ENCODE results near the gene PKNOX2.
"Not testable (repeated sequence)": the region's sequence is repeated elsewhere in the genome, so short reads cannot be mapped to it uniquely, and the experiment has no call there.

Gene PKNOX2

DNA sequence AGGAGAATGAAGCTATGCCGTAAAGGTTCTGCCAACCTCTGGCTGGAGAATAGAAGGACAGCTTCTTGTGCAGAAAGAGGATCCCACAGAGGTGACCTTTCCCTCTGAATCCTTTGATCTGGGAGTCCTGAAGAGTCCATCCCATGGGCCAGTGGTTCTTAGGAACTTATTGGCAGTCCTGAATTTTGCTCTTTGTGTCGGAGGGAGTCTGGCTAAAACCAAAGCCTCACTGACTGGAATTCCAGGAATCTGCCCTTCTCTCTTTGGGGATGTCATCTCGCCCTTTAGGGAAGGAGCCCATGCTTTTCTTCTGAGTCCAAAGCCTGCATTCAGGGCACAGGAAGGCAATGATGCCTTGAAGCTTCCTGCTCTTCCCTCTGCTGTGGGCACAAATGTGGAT lies 45.5 kb downstream of the PKNOX2 start:
- no peak for DNase-seq

DNA sequence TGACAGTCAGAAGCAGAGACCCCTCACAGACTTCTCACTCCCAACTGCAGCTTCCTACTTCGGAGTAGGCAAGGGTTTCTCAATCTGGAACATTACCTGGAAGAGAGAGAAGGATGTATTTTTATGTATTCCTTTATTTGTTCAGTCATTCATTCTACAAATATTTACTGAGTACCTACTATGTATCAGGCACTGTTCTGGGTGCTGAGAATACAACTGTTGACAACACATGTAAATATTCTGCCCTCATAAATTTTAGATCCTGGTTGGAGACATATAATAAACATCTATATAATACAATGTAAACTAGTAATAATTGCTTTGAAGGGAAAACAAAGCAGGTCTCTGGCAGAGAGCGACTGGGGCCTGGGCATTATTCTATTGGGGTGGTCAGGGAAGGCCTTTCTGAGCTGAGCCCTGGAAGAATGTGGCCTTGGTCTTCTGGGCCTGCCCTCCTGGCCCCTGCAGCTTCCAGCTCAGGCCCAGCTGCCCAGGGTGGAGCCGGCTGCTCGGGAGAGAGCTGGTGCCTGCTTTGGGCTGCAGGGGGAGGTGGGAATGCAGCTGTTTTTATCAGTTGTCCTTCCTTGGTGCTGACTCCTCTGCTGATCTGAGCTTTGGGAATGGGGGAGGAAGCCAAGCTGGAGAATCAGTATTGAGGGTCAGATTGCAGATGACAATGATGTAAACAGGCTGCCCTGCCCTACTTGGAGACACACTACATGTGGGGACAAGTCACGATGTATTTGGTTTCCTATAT lies 46.8 kb downstream of the PKNOX2 start:
- no peak for DNase-seq

DNA sequence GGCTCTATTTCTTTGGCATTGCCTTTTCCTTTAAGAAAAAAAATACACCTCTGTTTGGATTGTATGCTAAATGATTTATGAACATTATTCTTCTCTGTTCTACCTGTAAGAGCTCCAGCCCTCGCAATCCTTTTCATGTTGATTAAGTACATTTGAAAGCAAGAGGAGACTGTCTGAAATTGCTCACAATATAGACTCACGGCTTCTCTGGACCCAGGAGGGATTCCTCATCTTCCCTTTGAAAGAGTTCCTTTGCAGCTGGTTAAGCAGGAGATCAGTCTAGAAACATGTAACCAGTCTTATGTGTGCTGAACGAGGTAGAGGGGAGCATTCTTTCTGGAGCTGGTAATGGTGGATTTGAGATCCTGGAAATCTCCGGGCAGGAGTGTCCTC lies 47.4 kb downstream of the PKNOX2 start:
- DNase-seq, result no peak

DNA sequence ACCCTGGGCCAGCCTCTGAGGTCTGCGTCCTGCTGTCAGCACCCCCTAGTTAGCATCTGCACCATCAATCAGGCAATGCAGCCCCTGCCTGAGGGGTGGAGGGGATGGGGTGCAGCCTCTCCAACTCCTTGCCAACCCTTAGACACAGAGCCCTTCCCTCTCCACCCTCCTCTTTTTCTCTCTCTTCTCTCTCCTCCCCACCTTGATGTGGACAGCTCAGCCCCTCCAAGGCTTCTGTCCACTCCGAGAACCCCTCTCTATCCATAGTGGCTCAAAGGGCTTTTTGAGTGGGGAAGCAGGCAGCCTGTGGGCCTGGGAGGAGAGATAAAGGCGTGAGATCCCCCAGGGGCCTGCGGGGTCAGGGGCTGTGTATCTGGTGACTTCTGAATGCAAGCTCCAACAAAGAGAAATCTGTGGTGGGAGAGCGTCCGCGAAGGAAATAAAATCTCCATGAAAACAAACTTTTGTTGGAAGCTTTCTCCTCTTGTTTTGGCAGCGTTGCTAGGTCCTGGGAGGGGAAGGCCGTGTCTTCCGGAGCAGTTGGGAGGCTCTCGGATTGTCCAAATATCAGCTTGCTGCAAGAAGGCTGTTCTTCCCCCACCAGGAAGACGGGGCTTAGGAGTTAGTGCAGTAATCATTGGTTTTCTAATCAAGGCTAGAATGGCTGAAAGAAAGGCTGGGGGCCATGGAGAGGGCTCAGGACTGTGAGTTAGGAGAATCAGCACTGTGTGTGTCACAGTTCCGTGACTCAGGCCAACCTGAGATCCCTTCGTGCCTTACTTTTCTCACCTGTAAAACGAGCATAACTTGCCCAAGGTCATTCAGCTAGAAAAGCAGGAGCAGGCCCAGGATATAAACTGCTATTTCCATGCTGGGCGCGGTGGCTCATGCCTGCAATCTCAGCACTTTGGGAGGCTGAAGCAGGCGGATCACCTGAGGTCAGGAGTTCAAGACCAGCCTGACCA lies 50.3 kb downstream of the PKNOX2 start:
- DNase-seq, result no peak

DNA sequence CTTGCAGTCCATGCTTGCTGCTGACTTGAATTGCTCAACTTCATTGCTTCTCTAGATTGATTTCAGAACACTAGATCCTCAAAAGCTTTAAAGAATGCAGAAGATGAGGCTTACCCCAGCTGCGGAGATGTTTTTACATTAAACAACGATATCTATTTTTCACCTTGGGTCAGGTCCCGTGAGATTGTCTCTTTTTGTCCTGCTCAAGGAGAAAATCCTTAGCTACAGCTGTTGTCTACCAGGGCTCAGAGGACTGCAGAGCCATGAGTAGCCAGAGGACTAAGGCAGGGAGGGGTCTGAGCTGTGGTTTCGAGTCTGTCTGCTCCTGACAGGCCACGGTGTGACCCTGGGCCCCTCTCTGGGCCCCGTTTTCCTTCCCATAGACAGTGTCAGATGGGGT lies 51.4 kb downstream of the PKNOX2 start:
- DNase-seq, result no peak

DNA sequence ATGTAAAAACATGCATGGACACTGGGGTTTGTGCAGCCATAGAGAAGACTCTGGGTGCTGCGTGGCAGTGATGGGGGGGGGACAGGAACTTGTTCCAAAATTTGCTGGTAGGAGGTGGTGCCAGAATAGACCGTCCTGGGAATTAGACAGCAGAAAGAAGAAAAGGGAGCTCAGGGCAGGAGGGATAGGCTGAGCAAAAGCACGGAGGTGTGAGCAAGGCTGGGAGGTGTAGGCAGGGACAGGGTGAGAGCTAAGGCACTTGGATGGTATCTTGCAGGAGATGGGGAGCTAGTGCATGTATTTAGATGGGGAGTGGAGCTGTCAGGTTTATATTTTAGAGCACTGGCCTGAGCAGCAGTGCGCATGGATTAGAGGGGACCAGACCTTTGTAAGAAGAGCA lies 53.8 kb downstream of the PKNOX2 start:
- no peak for DNase-seq

DNA sequence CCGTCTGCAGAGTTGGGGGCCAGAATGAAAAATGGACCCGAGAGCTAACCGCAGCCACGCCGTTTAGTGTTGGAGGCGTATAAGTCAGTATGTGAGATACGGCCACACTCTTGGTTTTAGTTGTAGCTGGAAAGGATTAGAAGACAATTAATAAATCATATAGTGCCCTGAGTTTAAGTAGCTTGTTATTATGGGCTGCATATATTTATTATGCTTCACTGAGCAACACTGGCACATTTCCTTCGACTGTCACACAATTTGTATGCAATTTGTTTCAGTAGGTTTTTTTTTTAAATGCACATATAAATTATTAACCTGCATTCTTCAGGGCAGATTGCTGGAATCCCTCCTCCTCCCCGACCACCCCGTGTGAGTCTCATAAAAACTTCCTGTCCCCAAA lies 56.9 kb downstream of the PKNOX2 start:
- DNase-seq, result no peak

DNA sequence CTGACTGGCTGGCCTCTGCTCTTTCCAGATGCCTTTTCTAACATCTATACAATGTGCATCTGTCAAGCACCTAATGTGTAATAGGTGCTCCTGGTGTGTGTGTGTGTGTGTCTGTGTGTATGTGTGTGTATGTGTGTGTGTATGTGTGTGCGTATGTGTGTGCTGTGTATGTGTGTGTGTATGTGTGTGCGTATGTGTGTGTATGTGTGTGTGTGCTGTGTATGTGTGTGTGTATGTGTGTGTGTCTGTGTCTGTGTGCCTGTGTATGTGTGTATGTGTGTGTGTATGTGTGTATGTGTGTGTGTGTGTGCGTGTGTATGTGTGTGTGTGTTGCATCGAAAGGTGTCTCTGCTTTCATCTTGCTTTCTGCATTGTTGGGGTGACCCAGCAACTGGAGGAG lies 57.9 kb downstream of the PKNOX2 start:
- no peak for DNase-seq

DNA sequence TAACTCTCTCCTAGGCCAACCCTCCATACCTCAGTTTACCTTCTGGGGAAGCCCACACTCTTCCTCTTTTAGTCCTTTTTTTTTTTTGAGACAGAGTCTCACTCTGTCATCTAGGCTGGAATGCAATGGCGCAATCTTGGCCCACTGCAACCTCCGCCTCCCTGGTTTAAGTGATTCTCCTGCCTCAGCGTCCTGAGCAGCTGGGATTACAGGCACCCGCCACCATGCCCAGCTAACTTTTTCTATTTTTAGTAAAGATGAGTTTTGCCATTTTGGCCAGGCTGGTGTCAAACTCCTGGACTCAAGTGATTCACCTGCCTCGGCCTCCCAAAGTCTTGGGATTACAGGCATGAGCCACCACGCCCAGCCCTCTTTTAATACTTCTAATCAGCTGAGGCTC lies 58.6 kb downstream of the PKNOX2 start:
- not testable (repeated sequence) for DNase-seq

DNA sequence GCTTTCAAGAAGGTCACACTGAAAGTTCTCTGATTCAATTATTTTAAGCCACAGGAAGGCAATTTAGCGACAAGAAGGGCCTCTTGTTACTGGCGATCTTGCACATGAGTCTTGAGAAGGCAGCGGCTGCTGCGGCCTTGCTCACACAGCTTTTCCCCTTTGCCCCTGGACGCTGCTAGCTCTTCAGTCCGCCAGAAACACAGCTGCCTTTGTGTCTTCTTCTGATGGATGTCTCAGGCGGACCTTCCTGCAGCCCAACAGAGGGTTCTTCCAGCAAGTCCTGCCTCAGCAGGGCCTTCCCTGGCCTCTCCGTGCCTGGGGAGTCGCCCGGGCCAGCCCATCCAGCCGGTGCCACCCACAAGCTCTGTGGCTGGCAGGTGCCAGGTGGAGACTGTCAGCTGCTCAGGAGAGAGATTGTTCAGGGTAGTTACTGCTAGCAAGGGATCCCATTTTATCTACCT lies 59.4 kb downstream of the PKNOX2 start:
- no peak for DNase-seq

DNA sequence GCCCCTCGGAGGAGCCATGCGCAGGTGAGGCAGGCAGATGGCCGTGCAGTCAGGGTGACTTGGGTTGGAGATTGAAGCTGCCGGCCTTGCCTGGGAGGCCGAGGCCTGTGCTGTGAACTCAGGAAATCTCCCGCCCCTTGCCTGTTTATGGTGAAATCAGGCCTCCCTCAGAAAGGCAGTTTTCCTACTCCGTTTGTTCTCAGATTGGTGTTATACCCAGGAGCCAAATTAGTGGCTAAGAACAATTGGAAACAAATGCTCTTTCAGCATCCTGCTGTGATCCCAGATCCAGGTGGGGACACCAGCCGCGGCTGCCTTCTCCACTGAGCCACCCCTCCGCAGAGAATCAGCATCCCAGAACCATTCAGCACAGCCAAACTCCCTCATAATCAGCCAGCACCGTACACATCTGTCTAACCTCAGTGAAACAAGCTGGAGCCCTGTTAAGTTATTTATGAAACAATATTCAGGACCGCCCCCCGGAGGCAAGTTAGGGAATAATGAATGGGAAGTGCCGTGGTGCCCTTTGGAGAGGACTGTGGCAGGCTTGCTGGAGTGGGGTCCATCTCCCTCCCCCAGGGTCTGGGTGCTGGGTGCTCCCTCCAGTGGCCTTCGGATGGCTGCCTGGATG lies 60.0 kb downstream of the PKNOX2 start:
- no peak for DNase-seq

DNA sequence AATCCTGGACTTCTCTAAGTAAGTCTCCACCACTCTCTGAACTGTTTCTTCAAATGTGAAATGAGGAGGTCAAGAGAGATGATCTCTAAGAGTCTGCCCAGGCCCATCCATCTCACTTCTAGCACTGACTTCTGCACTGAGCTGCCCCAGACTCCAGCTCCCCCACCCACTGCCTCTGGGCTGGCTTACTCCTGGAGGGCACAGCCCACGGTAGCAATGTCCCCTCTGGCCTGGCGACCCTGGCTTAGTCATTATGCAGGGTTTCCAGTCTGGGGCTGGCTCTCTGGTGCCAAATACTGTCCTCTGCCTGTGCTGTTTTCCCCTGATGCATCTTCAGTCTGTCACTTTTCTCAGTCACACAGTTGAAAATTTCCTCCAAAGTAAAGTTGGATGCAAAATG lies 60.9 kb downstream of the PKNOX2 start:
- DNase-seq, result no peak

DNA sequence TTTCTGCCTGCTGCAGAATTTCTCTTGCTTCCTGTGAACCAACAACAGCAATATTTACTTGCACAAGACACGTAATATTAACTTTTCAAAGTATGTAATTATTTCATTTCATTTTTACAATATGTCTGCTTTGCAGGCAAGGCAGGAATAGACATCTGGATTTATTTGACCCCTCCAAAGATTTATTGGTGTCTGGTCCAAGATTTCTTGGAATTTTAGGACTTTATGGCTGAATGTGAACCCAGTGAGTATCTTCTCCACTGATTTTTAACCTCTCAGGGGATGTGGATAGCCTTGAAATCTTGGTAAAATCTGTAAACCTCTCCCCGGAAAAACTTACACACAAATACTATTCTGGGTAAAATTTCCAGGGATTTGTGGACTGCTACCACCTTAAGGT lies 61.5 kb downstream of the PKNOX2 start:
- no peak for DNase-seq

DNA sequence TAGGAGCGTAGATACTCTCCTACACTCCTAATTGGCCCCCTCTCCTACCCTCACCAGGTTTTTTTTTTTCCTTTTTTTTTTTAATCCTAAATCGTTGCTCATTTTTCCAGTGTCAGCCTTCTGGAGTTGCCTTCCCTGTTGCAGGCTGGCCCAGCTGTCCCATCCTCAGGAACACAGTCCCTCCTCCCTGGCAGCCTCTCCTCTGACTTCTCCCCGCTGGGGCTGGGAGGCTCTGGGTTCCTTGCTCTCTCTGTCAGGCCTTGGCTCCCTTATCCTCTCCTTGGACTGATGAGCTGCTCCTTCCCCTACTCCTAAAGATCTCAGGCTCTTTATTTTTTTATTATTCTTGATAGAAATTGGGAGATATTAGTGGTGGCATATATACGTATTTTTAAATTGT lies 62.2 kb downstream of the PKNOX2 start:
- DNase-seq, result no peak

DNA sequence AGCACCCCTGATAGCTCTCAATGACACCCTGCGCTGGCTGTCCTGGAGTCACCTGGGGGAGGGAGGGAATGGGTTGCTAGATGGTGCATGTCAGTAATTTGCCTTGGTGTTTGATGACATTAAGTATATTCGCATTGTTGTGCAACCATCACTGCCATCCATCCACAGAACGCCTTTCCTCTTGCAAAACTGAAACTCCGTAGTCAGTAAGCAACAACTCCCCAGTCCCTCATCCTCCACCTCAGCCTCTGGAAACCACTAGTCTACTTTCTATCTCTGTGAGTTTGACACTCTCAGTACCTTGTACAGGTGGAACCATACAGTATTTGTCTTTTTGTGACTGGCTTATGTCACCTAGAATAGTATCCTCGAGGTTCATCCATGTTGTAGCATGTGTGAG lies 62.6 kb downstream of the PKNOX2 start:
- no peak for DNase-seq

DNA sequence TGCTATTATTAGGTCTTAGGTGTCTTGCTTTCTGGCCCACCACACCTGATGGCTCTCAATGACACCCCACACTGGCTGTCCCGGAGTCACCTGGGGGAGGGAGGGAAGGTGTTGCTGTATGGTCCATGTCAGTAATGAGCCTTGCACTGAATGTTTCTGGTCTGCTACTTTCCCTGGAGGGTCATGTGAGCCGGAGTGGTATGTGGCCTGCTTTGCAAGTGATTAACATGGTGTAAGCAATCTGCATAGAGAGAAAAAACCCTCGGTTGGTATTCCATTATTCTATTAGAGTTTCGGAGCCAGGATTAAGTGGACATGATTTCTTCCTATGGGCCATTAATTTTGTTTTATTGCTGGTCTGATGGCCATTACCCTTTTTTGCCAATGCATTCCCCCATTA lies 63.9 kb downstream of the PKNOX2 start:
- no peak for DNase-seq

DNA sequence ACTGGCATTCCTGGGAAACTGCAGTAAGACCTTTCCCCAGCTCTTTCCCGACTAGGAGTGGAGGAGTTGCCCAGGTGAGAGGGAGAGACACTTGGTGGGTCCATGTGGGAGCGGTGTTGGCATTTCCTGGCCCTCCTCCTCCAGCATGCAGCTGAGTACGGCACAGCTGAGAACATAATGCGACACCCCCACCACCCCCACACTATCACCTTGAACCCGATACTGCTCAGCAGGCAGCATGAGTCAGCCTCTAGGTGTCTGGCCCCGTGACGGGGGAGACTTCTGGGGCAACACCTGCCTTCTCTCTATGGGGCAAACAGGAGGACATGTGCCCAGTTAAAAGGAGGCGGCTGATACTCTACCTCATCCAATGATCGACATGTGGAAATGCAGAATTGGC lies 64.4 kb downstream of the PKNOX2 start:
- DNase-seq, result no peak

DNA sequence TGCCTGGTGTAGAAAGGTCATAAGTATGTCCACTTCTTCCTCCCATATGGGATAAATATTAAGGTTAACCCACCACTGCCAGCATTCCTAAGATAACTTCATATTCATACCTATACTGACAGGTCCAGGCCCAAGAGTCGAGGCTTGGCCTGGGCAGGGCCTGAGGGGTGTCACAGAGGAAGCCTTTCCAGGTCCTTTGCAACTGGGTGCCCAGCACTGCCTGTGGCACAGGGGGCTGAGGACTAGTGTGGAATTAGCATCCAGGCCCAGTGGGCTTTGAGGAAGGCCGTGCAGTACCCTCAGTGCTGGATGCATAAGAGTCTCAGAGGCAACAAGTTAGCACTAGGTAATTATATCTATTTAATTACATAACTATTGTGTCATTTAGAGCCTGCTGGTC lies 65.4 kb downstream of the PKNOX2 start:
- DNase-seq, result no peak

DNA sequence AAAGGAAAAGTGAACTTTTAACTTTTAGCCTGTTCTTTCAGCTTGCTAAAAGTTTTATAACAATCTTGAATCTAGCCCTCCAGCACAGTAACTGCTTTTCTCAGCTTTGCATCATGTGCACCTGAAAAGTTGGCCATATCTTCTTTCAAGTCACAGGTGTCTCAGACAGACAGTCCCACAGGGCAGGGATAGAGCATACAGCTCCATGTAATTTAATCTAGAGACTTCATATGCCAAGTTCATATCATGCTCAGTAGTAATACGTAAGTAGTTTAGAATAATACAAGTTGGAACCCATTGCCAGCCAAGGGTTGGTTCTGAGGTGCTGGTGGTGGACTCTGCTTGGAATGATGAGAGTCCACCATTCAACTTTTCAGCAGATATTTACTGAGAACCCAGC lies 68.6 kb downstream of the PKNOX2 start:
- no peak for DNase-seq

DNA sequence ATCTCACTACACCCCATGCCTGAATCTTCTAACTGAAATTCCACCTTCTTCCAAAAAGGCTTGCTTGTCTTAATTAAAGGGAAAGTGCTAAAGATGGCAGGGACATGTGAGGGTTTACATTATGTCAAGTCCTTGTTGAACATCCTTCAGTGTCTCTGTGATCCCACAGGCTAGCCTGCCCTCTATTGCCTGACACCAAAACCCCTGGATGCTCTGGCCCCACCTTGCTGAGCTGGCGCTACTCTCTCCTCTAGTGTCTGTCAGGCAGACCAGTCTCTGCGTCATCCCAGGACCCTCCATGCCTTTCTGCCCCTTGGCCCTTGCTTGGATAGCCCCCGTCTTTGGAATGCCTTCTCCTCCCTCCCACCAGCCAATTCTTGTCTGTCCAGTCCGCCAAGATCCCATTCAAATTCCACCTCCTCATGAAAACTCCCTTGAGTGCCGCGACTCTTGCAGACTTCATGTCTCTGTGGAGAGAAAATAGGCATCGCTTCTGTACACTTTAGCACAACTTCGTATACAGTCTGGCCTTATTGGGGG lies 69.3 kb downstream of the PKNOX2 start:
- DNase-seq, result no peak

DNA sequence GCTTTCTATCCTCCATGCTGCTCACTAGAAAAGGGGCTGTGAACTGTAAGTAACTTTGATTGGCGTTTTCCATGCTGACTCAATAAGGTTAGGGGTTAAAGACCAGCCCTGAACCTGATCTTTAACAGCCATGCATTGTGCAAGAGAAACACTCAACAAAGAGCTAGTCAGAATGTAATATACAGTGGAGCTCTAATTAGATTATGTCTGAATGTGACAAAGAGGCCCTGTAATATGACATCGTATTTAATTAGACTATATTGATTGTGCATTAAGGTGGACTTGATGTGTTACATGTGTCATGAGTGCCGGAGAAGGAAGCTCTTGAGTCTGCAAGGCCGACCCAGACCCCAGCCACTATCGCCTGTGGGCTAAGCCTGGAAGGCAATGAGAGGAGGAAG lies 70.5 kb downstream of the PKNOX2 start:
- DNase-seq, result no peak

DNA sequence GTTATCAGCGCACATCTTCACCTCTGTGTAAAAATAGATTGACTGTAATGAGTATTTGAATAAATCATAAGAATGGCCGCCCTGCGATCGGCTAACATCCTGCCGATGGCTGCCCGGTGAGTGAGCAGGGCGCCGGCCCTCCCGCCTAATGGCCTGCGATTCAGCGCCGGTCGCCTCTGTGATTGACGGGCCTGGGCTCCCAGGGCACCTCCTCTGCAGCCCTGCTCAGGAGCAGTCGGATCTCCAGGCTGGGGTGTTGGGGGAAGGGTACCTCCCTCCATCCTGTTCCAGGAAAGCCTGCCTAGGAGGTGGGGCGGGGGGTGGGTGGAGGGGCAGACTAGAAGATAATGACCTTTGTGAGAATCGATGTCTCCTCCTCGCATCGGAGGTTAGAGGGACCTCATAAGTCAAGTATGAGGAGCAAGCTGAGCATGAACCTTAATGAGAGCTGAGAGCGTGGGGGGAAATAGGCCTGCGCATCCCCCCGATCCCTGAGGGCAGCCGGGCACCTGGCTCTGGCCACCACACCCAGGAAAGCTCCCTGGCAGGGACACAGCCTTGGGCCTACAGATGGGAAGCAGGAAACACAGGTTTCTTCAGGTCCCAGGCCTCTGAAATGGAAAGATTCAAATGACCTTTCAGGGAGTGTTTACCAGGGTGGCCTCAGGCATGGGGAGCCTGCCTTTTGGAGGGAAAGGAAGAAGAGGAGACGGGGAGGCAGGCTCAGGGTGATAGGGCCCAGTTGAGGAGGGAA lies 71.7 kb downstream of the PKNOX2 start:
- no peak for DNase-seq

Data from activated naive CD4-positive, alpha-beta T cell (primary cell).